Cardiac septum (tissue), 1 donor: ENCODE results near the gene NAT10. TPM values are rescaled to one million over a fixed set of nuclear protein-coding genes. Genes with fewer than 3 reads are reported as not detected.
A peak's percentile ranks its signal among the peaks of the same experiment; 100 is the strongest.
"Not testable (repeated sequence)": the region's sequence is repeated elsewhere in the genome, so short reads cannot be mapped to it uniquely, and the experiment has no call there.

Experiments
- DNase-seq: peaks from one replicate; pipeline ENCODE4 v3.0.0-alpha.2; 2020; ENCODE audit warnings: low spot score
- intact Hi-C: fragments of 100-400 bp; cut with DNase I; formaldehyde crosslinking; loops from one replicate; pipeline ENCODE4 v1.14.0; 2022
- total RNA-seq: library from RNA; stranded (reverse); fragmentation: NEBNext Ultra II Directional; extraction: Animal tissue kit (Norgen Biotek cat#: 25700); gene quantifications from one replicate; pipeline ENCODE4 v1.2.1, GENCODE V29; 2021
- donor health status: DM: no; HTN: no; CAD: no.

NAT10 gene
- total RNA-seq, 1 donor from 2014 or later, result 23.2 TPM

- no peak for DNase-seq
- intact Hi-C loops, result no loop called here
Measured at GRCh38 chr11:34162493-34162820, 57.0 kb downstream of the NAT10 start.

- DNase-seq, result no peak
- intact Hi-C loops, result no loop called here
Measured at GRCh38 chr11:34162856-34163255, 57.4 kb downstream of the NAT10 start.

- intact Hi-C loops, result no loop called here
- DNase-seq, result no peak
Measured at GRCh38 chr11:34165121-34165520, 59.7 kb downstream of the NAT10 start.

GRCh38 chr11:34165786-34166555 lies 60.5 kb downstream of the NAT10 start:
- DNase-seq, result no peak

GRCh38 chr11:34166806-34167740 lies 61.6 kb downstream of the NAT10 start:
- intact Hi-C loops, result no loop called here
- no peak for DNase-seq

More at GRCh38 chr11:34165786-34166555, 60.5 kb downstream of the NAT10 start:
- intact Hi-C loops, result no loop called here

GRCh38 chr11:34167961-34168360 lies 62.5 kb downstream of the NAT10 start:
- DNase-seq, result no peak
- intact Hi-C loops, result no loop called here

- no peak for DNase-seq
- intact Hi-C loops, result no loop called here
Measured at GRCh38 chr11:34168642-34169420, 63.4 kb downstream of the NAT10 start.

GRCh38 chr11:34169686-34170085 lies 64.3 kb downstream of the NAT10 start:
- intact Hi-C loops, result loop anchor here (5.0 to 10.0 kb wide), 2 partner anchors 172 to 325 kb away; no protein-coding TSS in a partner anchor
- DNase-seq, result no peak

GRCh38 chr11:34173050-34173449 lies 67.6 kb downstream of the NAT10 start:
- no peak for DNase-seq
- intact Hi-C loops, result loop anchor here (5.0 to 10.0 kb wide), 2 partner anchors 176 to 322 kb away; no protein-coding TSS in a partner anchor

GRCh38 chr11:34174412-34175041 lies 69.1 kb downstream of the NAT10 start:
- intact Hi-C loops, result loop anchor here (1.0 to 10.0 kb wide), 3 partner anchors 177 to 320 kb away; no protein-coding TSS in a partner anchor
- peak; percentile 89 for DNase-seq

GRCh38 chr11:34175284-34176019 lies 70.0 kb downstream of the NAT10 start:
- intact Hi-C loops, result loop anchor here (10.0 kb wide), 1 partner anchor 319 kb away; no protein-coding TSS in a partner anchor
- DNase-seq, result no peak

GRCh38 chr11:34176751-34177209 lies 71.4 kb downstream of the NAT10 start:
- DNase-seq, result no peak
- intact Hi-C loops, result loop anchor here (10.0 kb wide), 1 partner anchor 318 kb away; no protein-coding TSS in a partner anchor

GRCh38 chr11:34178209-34178821 lies 72.9 kb downstream of the NAT10 start:
- intact Hi-C loops, result loop anchor here (10.0 kb wide), 1 partner anchor 316 kb away; no protein-coding TSS in a partner anchor
- no peak for DNase-seq

GRCh38 chr11:34179026-34179675 lies 73.7 kb downstream of the NAT10 start:
- intact Hi-C loops, result loop anchor here (10.0 kb wide), 1 partner anchor 316 kb away; no protein-coding TSS in a partner anchor

GRCh38 chr11:34180040-34180813 lies 74.8 kb downstream of the NAT10 start:
- DNase-seq, result no peak
- intact Hi-C loops, result no loop called here

More at GRCh38 chr11:34179026-34179675, 73.7 kb downstream of the NAT10 start:
- DNase-seq, result no peak

GRCh38 chr11:34180814-34181165 lies 75.4 kb downstream of the NAT10 start:
- DNase-seq, intact Hi-C loops: not testable (repeated sequence)
